NB4 (cell line): ENCODE data around the gene COX4I1.

Experiments
- DNase-seq: peaks from one replicate; pipeline ENCODE4 v3.0.0; 2010; ENCODE audit warnings: low read depth
- H3K4me3 ChIP-seq: one replicate; pipeline ENCODE4 v1.5.1; 2011; ENCODE audit warnings: mild to moderate bottlenecking, low read depth, low read length, moderate library complexity
- MYC ChIP-seq: IDR thresholded peaks from 2 replicates; pipeline ENCODE4 v1.6.1; 2011; ENCODE audit warnings: low read depth, low read length
- POLR2A ChIP-seq: IDR thresholded peaks from 2 replicates; pipeline ENCODE4 v1.6.1; 2011; ENCODE audit warnings: mild to moderate bottlenecking; ENCODE audit not compliant: insufficient read length; ENCODE audit errors: extremely low read depth
- TF ChIP-seq, protein P1 (sequence below): IDR thresholded peaks from one replicate; pipeline ENCODE4 v1.5.1; 2012; ENCODE audit warnings: low read depth, low read length
- TF ChIP-seq, protein P2 (sequence below): IDR thresholded peaks from 2 replicates; pipeline ENCODE4 v1.6.1; 2011; ENCODE audit warnings: low read depth, low read length

COX4I1 gene

DNA sequence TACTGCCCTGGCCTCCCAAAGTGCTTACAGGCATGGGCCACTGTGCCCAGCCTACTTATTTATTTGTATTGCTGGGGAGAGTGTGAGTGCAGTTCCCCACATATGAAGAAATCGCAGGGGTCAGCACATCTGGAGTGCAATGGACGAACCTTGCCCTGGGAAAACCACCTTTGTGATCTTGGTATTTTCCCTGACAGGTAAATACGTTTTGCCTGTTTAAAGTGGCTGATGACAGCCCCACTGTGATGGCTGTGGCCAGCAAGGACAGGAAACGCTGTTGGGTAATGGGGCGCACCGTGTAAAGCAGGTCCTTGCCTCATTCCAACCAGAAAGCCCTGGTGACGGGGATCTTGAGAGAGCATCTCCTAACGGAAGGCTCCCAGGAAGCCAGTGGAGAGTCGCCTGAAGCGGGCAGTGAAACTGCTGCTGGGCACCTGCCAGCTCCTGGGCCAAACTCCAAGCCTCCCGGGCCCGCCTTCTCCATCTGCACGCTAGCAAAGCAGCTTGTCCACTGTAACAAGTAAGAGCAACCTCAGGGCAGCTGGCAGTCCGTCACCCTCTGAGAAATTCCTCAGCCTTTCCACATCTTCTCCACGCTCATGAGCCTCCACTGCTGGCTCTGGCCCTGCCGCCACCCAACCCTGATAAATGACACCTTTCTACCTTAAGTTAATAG lies 17.7 kb upstream of the COX4I1 start:
- TF ChIP-seq MYC (no peak), POLR2A (no peak)
- TF ChIP-seq, protein P1, sequence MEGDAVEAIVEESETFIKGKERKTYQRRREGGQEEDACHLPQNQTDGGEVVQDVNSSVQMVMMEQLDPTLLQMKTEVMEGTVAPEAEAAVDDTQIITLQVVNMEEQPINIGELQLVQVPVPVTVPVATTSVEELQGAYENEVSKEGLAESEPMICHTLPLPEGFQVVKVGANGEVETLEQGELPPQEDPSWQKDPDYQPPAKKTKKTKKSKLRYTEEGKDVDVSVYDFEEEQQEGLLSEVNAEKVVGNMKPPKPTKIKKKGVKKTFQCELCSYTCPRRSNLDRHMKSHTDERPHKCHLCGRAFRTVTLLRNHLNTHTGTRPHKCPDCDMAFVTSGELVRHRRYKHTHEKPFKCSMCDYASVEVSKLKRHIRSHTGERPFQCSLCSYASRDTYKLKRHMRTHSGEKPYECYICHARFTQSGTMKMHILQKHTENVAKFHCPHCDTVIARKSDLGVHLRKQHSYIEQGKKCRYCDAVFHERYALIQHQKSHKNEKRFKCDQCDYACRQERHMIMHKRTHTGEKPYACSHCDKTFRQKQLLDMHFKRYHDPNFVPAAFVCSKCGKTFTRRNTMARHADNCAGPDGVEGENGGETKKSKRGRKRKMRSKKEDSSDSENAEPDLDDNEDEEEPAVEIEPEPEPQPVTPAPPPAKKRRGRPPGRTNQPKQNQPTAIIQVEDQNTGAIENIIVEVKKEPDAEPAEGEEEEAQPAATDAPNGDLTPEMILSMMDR: no peak
- TF ChIP-seq, protein P2, sequence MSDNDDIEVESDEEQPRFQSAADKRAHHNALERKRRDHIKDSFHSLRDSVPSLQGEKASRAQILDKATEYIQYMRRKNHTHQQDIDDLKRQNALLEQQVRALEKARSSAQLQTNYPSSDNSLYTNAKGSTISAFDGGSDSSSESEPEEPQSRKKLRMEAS: no peak
- H3K4me3 ChIP-seq: no peak overlapping the region
- peak; percentile 43 for DNase-seq

DNA sequence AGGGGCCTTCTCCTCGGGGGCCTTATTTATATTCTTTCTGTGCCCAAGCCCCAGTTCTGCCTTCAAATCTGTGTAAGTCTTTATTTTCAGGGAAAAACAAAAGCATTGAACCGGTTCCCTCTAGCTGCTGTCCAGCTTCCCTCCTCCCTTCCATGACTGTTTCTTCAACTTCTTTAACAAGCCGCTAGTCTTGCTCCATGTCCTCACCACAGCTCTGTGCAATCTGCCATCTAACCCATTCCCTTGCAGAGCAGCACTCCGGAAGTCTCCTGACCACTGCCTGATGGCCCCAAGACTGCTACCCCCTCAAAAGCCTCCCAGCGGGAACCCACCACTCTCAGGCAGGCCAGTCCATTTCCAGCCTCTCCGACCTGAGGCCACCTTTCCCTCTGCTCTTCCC lies 17.0 kb upstream of the COX4I1 start:
- TF ChIP-seq, protein P1: no peak
- peak; percentile 86 for TF ChIP-seq MYC
- TF ChIP-seq, protein P2: peak; percentile 63; the same call in 1 of the 2 replicates
- peak; percentile 97 for DNase-seq
- H3K4me3 ChIP-seq: peak overlapping the region; percentile 12

DNA sequence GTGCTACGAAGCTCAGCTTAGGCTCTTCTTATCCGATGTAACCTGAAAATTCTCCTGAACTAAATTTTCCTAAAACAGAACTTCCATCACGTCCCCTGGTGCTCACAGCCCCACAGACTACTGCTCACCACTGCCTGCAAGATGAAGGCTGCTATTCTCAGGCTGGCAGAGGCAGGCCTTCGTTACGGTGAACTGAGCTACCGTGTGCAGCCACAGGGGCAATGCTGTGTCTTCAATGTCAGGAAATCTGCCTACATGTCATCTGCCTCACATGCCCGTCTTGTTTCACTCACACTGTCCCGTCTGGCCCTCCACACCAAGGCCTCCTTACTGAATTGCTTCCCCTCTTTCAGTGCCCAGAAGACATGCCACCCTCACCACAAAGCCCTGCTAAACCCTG lies 16.1 kb upstream of the COX4I1 start:
- peak; percentile 62 for DNase-seq
- H3K4me3 ChIP-seq: no peak overlapping the region
- TF ChIP-seq, protein P1: no peak
- TF ChIP-seq, protein P2: peak; percentile 26; the same call in 1 of the 2 replicates
- no peak for TF ChIP-seq POLR2A

DNA sequence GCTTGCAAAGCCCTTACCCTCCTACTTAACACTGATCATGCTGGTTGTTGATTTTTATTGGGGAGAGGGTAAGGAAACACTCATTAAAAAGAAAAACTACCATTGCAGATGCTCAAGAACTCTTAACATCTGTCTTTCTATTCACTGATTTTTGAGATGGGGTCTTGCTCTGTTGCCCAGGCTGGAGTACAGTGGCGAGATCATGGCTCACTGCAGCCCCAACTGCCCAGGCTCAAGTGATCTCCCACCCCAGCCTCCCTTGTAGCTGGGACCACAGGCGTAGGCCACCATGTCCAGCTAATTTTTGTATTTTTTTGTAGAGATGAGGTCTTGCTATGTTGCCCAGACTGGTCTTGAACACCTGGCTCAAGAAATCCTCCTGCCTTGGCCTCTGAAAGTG lies 14.7 kb upstream of the COX4I1 start:
- no peak for DNase-seq
- TF ChIP-seq MYC (no peak), POLR2A (no peak)
- TF ChIP-seq, protein P1: no peak
- TF ChIP-seq, protein P2: no peak
- no peak overlapping the region for H3K4me3 ChIP-seq

DNA sequence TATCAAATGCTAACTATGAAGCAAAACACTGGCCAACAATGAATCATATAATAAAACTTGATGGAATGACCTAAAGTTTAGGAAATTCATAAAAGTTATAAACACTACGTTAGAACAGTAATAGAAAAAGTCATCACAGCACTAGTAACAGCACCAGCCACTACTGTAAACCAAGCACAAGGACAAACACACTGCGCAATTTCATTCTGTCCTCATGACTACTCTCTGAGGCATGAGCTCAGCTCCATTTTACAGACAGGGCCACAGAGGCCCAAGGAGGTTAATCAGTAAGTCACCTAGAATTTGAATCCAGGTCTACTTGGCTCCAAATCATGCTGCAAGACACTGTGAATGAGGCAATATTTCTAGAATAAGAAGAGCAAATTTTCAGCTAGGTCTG lies 13.6 kb upstream of the COX4I1 start:
- H3K4me3 ChIP-seq: no peak overlapping the region
- TF ChIP-seq, protein P1: no peak
- no peak for TF ChIP-seq MYC
- TF ChIP-seq, protein P2: no peak
- DNase-seq: no peak

DNA sequence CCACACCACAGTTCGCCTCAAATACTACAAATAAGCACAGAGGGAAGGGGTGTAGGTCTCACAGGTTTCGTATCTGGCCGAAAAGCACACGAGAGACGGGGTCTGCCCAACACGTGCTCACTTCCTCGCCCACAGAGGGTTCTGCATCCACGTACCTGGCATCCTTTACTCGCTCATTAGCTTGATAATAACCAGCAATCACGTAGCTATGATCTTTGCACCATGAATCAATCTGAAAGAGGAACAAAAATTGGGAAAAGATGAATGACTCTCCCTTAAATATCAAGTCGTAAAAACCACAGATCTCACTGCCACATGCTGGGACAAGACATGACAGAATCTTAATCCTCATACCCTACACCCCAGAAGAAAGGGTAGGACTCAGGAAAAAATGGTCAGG lies 10.7 kb upstream of the COX4I1 start:
- H3K4me3 ChIP-seq: no peak overlapping the region
- TF ChIP-seq, protein P1: no peak
- TF ChIP-seq, protein P2: no peak
- TF ChIP-seq MYC (no peak), POLR2A (no peak)
- DNase-seq: no peak
